GM18505 (cell line): ENCODE measurements around the gene SMARCAL1.

Experiments used
- ATAC-seq: cut with Tn5 transposase; IDR thresholded peaks from one replicate; pipeline ENCODE4 v1.9.1; 2021; ENCODE audit not compliant: unreplicated experiment
- POLR2A ChIP-seq: IDR thresholded peaks from 4 replicates; pipeline ENCODE4 v1.6.1; 2011; ENCODE audit warnings: borderline replicate concordance; ENCODE audit not compliant: insufficient read depth, insufficient read length; ENCODE audit errors: extremely low read depth

The SMARCAL1 gene

GRCh38 chr2:216385478-216385877 lies 26.8 kb upstream of the SMARCAL1 start:
- no peak for TF ChIP-seq POLR2A
- ATAC-seq: no peak

- TF ChIP-seq POLR2A: no peak
- ATAC-seq: no peak
These were observed 25.0 kb upstream of the SMARCAL1 start for GRCh38 chr2:216387262-216387661.

- ATAC-seq: no peak
- TF ChIP-seq POLR2A: no peak
These were observed 24.0 kb upstream of the SMARCAL1 start for GRCh38 chr2:216388046-216388884.

GRCh38 chr2:216389570-216389969 lies 22.7 kb upstream of the SMARCAL1 start:
- TF ChIP-seq POLR2A: no peak
- ATAC-seq: no peak

GRCh38 chr2:216391401-216391800 lies 20.9 kb upstream of the SMARCAL1 start:
- ATAC-seq: no peak
- no peak for TF ChIP-seq POLR2A

- no peak for ATAC-seq
- TF ChIP-seq POLR2A: no peak
These were observed 20.2 kb upstream of the SMARCAL1 start for GRCh38 chr2:216392018-216392562.

GRCh38 chr2:216392945-216393840 lies 19.1 kb upstream of the SMARCAL1 start:
- ATAC-seq: no peak
- TF ChIP-seq POLR2A: no peak

GRCh38 chr2:216394881-216395280 lies 17.4 kb upstream of the SMARCAL1 start:
- no peak for TF ChIP-seq POLR2A
- no peak for ATAC-seq

- no peak for ATAC-seq
- no peak for TF ChIP-seq POLR2A
These were observed 12.7 kb upstream of the SMARCAL1 start for GRCh38 chr2:216399621-216400020.

GRCh38 chr2:216402751-216403150 lies 9.5 kb upstream of the SMARCAL1 start:
- ATAC-seq: no peak
- TF ChIP-seq POLR2A: no peak

- no peak for TF ChIP-seq POLR2A
- ATAC-seq: no peak
These were observed 8.2 kb upstream of the SMARCAL1 start for GRCh38 chr2:216404010-216404618.

- TF ChIP-seq POLR2A: no peak
These were observed 6.7 kb upstream of the SMARCAL1 start for GRCh38 chr2:216405588-216405987.

GRCh38 chr2:216406826-216407225 lies 5.5 kb upstream of the SMARCAL1 start:
- no peak for TF ChIP-seq POLR2A
- ATAC-seq: no peak

More at GRCh38 chr2:216405588-216405987, 6.7 kb upstream of the SMARCAL1 start:
- ATAC-seq: no peak
